K562 (cell line): Measurements from ENCODE around the gene AP1G1. TPM values are rescaled to one million over a fixed set of nuclear protein-coding genes. Genes with fewer than 3 reads are reported as not detected.
A peak's percentile ranks its signal among the peaks of the same experiment; 100 is the strongest.

ENCODE experiments used
- C11orf30 ChIP-seq: fragments of 450-650 bp; IDR thresholded peaks from 2 replicates; pipeline ENCODE4 v1.6.1; 2016; ENCODE audit warnings: low read depth, mild to moderate bottlenecking
- DPF2 ChIP-seq: fragments of 450-650 bp; IDR thresholded peaks from 2 replicates; pipeline ENCODE4 v1.6.1; 2016
- HDAC2 ChIP-seq: fragments of 450-650 bp; IDR thresholded peaks from 2 replicates; pipeline ENCODE4 v1.6.1; 2016; ENCODE audit warnings: mild to moderate bottlenecking
- NKRF ChIP-seq: fragments of 450-650 bp; IDR thresholded peaks from 2 replicates; pipeline ENCODE4 v1.6.1; 2016; ENCODE audit warnings: borderline replicate concordance
- PHB ChIP-seq: fragments of 250-450 bp; sonication (Bioruptor Pico); IDR thresholded peaks from 2 replicates; pipeline ENCODE4 v1.5.0; 2021
- PRPF4 ChIP-seq: fragments of 200-400 bp; formaldehyde crosslinking; IDR thresholded peaks from one replicate; pipeline ENCODE4 v1.6.1; 2017; ENCODE audit warnings: low read length, low read depth, mild to moderate bottlenecking; ENCODE audit not compliant: insufficient read depth, poor library complexity, severe bottlenecking
- PURB ChIP-seq: sonication (generic); formaldehyde crosslinking; IDR thresholded peaks from 2 replicates; pipeline ENCODE4 v1.9.0; 2021; ENCODE audit warnings: low read depth, mild to moderate bottlenecking, missing genetic modification reagents
- RBM39 ChIP-seq: fragments of 200-400 bp; formaldehyde crosslinking; optimal IDR thresholded peaks from 2 replicates; pipeline ENCODE3; 2018; ENCODE audit warnings: low read depth, low read length
- SPI1 ChIP-seq: IDR thresholded peaks from 2 replicates; pipeline ENCODE4 v1.6.1; 2011; ENCODE audit warnings: low read depth, low read length, control low read depth, borderline replicate concordance
- STAT5A ChIP-seq: IDR thresholded peaks from 2 replicates; pipeline ENCODE4 v1.6.1; 2012; ENCODE audit warnings: low read length, inconsistent platforms, borderline replicate concordance
- STAT5B ChIP-seq: fragments of 250-450 bp; sonication (Bioruptor Pico); IDR thresholded peaks from 2 replicates; pipeline ENCODE4 v1.8.0; 2021; ENCODE audit warnings: mild to moderate bottlenecking, inconsistent platforms
- TCFL5 ChIP-seq: fragments of 250-450 bp; sonication (Bioruptor Pico); conservative IDR thresholded peaks from 2 replicates; pipeline ENCODE4 v1.6.1; 2021; ENCODE audit warnings: mild to moderate bottlenecking, moderate library complexity, matching md5 sums
- TGIF2 ChIP-seq: sonication (generic); formaldehyde crosslinking; IDR thresholded peaks from 2 replicates; pipeline ENCODE4 v1.8.1; 2022; ENCODE audit warnings: mild to moderate bottlenecking, missing genetic modification reagents, moderate library complexity
- ZNF165 ChIP-seq: fragments of 250-450 bp; sonication (Bioruptor Pico); IDR thresholded peaks from 2 replicates; pipeline ENCODE4 v1.4.0; 2020; ENCODE audit warnings: borderline replicate concordance
- ZNF212 ChIP-seq: fragments of 450-650 bp; formaldehyde crosslinking; IDR thresholded peaks from 2 replicates; pipeline ENCODE4 v1.4.0; 2020; ENCODE audit warnings: mild to moderate bottlenecking
- ZNF384 ChIP-seq: IDR thresholded peaks from 2 replicates; pipeline ENCODE4 v1.6.1; 2012; ENCODE audit warnings: low read depth, low read length, improper control_type of control experiment
- ZNF551 ChIP-seq: fragments of 250-450 bp; sonication (Bioruptor Pico); IDR thresholded peaks from 2 replicates; pipeline ENCODE4 v1.5.0; 2021; ENCODE audit warnings: mild to moderate bottlenecking, moderate library complexity
- ZNF57 ChIP-seq: fragments of 450-650 bp; formaldehyde crosslinking; IDR thresholded peaks from 2 replicates; pipeline ENCODE4 v1.4.0; 2020; ENCODE audit warnings: mild to moderate bottlenecking, moderate library complexity
- ZNF639 ChIP-seq, 2 experiments: fragments of 200-800 bp in 1 of 2; sonication (Bioruptor generic) in 1 of 2; sonication (generic) in 1 of 2; formaldehyde crosslinking in 1 of 2; IDR thresholded peaks in 1 of 2; conservative IDR thresholded peaks in 1 of 2; 2 replicates each; pipeline versions ENCODE4 v1.5.0 to v1.6.1; 2016 to 2020; ENCODE audit warnings: missing compliant biosample characterization in 1 of 2, missing genetic modification characterization in 1 of 2, missing genetic modification reagents in 1 of 2
- ZNF766 ChIP-seq: fragments of 200-800 bp; sonication (Bioruptor generic); conservative IDR thresholded peaks from 2 replicates; pipeline ENCODE4 v1.6.1; 2016; ENCODE audit warnings: missing genetic modification characterization, missing compliant biosample characterization
- ZNF785 ChIP-seq: fragments of 250-450 bp; sonication (Bioruptor Pico); IDR thresholded peaks from 2 replicates; pipeline ENCODE4 v1.4.0; 2020; ENCODE audit warnings: mild to moderate bottlenecking
- ZZZ3 ChIP-seq: fragments of 450-650 bp; IDR thresholded peaks from 2 replicates; pipeline ENCODE4 v1.6.1; 2016; ENCODE audit warnings: antibody characterized with exemption, mild to moderate bottlenecking, moderate library complexity
- polyA plus RNA-seq, 8 experiments: library from polyadenylated mRNA; depleted of rRNA in 4 of 8; stranded (reverse) in 5 of 8; unstranded in 3 of 8; fragments of >200 nt; fragmentation: Nextera tagmentation in 2 of 8; fragmentation: Illumina TruSeq in 1 of 8; extraction: Ambion mirVana in 2 of 8; extraction: Trizol in 1 of 8; gene quantifications; 2 replicates each; pipeline versions ENCODE4 v1.2.1 to v1.2.3, GENCODE V29; 2011 to 2014; ENCODE audit warnings: inconsistent platforms in 1 of 8, missing spikeins in 1 of 8
- total RNA-seq, 7 experiments: library from RNA; depleted of rRNA in 6 of 7; stranded (reverse); fragments of >200 nt in 6 of 7; fragmentation: Illumina TruSeq in 2 of 7; extraction: Trizol in 2 of 7; gene quantifications; 2 replicates each; pipeline versions ENCODE4 v1.2.1 to v1.2.3, GENCODE V29; 2011 to 2021; ENCODE audit warnings: low replicate concordance in 1 of 7
- TF ChIP-seq, protein P1 (sequence below): sonication (generic); formaldehyde crosslinking; IDR thresholded peaks from 2 replicates; pipeline ENCODE4 v1.8.0; 2022; ENCODE audit warnings: mild to moderate bottlenecking, missing genetic modification reagents
- TF ChIP-seq, protein P2 (sequence below): fragments of 450-650 bp; conservative IDR thresholded peaks from 2 replicates; pipeline ENCODE4 v1.6.1; 2016; ENCODE audit warnings: missing genetic modification characterization, low read depth, mild to moderate bottlenecking, missing compliant biosample characterization, moderate library complexity

Gene AP1G1
- total and polyA plus RNA-seq, 9 of the 15 experiments (the other 6 are each of a cell fraction or from before 2014, with no cell fraction given), result 7.0 to 59.2 (median 42.0) TPM

GRCh38 chr16:71808593-71809459 lies at the start of gene AP1G1 (continued):
- TF ChIP-seq ZNF785, result no peak
- TF ChIP-seq DPF2, result peak; percentile 60; the same call in 1 of the 2 replicates
- no peak for TF ChIP-seq RBM39
- peak; percentile 99 for TF ChIP-seq C11orf30
- TF ChIP-seq ZZZ3, result 0 out of 2 replicates have a peak, but pooled peaks have one; percentile 53
- no peak for TF ChIP-seq ZNF384
- peak; percentile 56; the same call in 1 of the 2 replicates for TF ChIP-seq ZNF766 (CRISPR knock-in tag)
- no peak for TF ChIP-seq TCFL5
- peak; percentile 75; the same call in 1 of the 2 replicates for TF ChIP-seq NKRF
- no peak for TF ChIP-seq ZNF212
- TF ChIP-seq STAT5A, result no peak
- TF ChIP-seq ZNF639 (CRISPR knock-in tag; conservative IDR thresholded peaks at IDR 0.05 in 1 of 2, IDR thresholded peaks at IDR 0.05 in 1 of 2), result peak in 1 of 2 experiments; percentile 94; a peak in 2 of 4 replicates
- TF ChIP-seq ZNF165 (CRISPR knock-in tag), result no peak
- TF ChIP-seq ZNF551 (CRISPR knock-in tag), result no peak
- no peak for TF ChIP-seq PRPF4
- TF ChIP-seq, protein P1, sequence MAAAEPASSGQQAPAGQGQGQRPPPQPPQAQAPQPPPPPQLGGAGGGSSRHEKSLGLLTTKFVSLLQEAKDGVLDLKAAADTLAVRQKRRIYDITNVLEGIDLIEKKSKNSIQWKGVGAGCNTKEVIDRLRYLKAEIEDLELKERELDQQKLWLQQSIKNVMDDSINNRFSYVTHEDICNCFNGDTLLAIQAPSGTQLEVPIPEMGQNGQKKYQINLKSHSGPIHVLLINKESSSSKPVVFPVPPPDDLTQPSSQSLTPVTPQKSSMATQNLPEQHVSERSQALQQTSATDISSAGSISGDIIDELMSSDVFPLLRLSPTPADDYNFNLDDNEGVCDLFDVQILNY (CRISPR knock-in tag), result peak; percentile 49; the same call in 1 of the 2 replicates
- 0 out of 2 replicates have a peak, but pooled peaks have one; percentile 0 for TF ChIP-seq SPI1
- TF ChIP-seq HDAC2, result peak; percentile 87
- no peak for TF ChIP-seq STAT5B (CRISPR knock-in tag)
- TF ChIP-seq, protein P2, sequence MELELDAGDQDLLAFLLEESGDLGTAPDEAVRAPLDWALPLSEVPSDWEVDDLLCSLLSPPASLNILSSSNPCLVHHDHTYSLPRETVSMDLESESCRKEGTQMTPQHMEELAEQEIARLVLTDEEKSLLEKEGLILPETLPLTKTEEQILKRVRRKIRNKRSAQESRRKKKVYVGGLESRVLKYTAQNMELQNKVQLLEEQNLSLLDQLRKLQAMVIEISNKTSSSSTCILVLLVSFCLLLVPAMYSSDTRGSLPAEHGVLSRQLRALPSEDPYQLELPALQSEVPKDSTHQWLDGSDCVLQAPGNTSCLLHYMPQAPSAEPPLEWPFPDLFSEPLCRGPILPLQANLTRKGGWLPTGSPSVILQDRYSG, result peak; percentile 83
- TF ChIP-seq PHB (CRISPR knock-in tag), result no peak
- no peak for TF ChIP-seq PURB (CRISPR knock-in tag)
- no peak for TF ChIP-seq ZNF57
- no peak for TF ChIP-seq TGIF2 (CRISPR knock-in tag)
